RWPE2 (cell line): ENCODE measurements around the gene TMEM132E.

ENCODE experiments used
- ATAC-seq: fragments of 200-7000 bp; cut with Tn5 transposase; 3 replicates; pipeline ENCODE4 v1.9.1; 2021; ENCODE audit warnings: low read depth
- DNase-seq: peaks from one replicate; pipeline ENCODE4 v3.0.0-alpha.2; 2020; ENCODE audit warnings: low spot score
- H3K27ac ChIP-seq: fragments of 450-650 bp; 2 replicates; pipeline ENCODE4 v1.5.1; 2017; ENCODE audit warnings: mild to moderate bottlenecking; ENCODE audit not compliant: poor library complexity, severe bottlenecking
- H3K27me3 ChIP-seq: fragments of 250-450 bp; sonication (Bioruptor Pico); 2 replicates; pipeline ENCODE4 v1.5.1; 2021; ENCODE audit warnings: mild to moderate bottlenecking, moderate library complexity; ENCODE audit not compliant: insufficient read depth, poor library complexity, severe bottlenecking
- H3K36me3 ChIP-seq: fragments of 250-450 bp; sonication (Bioruptor Pico); 2 replicates; pipeline ENCODE4 v1.5.1; 2020; ENCODE audit warnings: low read depth, mild to moderate bottlenecking, moderate library complexity
- H3K4me1 ChIP-seq: fragments of 250-450 bp; sonication (Bioruptor Pico); 2 replicates; pipeline ENCODE4 v1.5.1; 2021; ENCODE audit warnings: mild to moderate bottlenecking, moderate library complexity; ENCODE audit not compliant: insufficient read depth, poor library complexity, severe bottlenecking
- H3K4me3 ChIP-seq: fragments of 250-450 bp; sonication (Bioruptor Pico); 2 replicates; pipeline ENCODE4 v1.5.1; 2021; ENCODE audit warnings: mild to moderate bottlenecking, moderate library complexity; ENCODE audit not compliant: severe bottlenecking
- H3K9me3 ChIP-seq: fragments of 250-450 bp; sonication (Bioruptor Pico); 2 replicates; pipeline ENCODE4 v1.5.1; 2021; ENCODE audit warnings: mild to moderate bottlenecking, moderate library complexity; ENCODE audit not compliant: severe bottlenecking
- CTCF ChIP-seq: fragments of 450-650 bp; IDR thresholded peaks from one replicate; pipeline ENCODE4 v1.5.1; 2017; ENCODE audit warnings: mild to moderate bottlenecking, moderate library complexity; ENCODE audit not compliant: poor library complexity, severe bottlenecking

Gene TMEM132E

DNA sequence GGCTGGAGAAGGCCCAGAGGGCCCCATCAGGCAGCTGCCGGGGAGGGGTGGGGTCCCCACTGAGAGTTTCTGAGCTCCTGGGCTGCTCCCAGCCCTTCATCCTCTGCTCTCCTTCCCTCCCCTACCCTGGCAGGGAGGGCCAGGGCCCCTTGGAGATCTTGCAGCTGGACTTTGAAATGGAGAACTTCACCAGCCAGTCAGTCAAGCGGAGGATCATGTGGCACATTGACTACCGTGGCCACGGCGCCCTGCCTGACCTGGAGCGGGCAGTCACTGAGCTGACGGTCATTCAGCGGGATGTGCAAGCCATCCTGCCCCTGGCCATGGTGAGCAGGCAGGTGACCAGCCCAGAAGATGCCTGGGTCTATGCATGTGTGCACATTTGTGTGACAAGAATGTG, 49.5 kb downstream of the TMEM132E start:
- TF ChIP-seq CTCF: no peak
- Histone ChIP-seq H3K9me3 (no peaks in the 10 kb centered on the region), H3K4me3 (no peak overlapping the region), H3K27me3 (peaks cover 45% of the 10 kb centered on the region), H3K36me3 (no peaks in the 10 kb centered on the region), H3K4me1 (no peaks in the 10 kb centered on the region), H3K27ac (no peak overlapping the region)
- ATAC-seq: no peak
- no peak for DNase-seq

DNA sequence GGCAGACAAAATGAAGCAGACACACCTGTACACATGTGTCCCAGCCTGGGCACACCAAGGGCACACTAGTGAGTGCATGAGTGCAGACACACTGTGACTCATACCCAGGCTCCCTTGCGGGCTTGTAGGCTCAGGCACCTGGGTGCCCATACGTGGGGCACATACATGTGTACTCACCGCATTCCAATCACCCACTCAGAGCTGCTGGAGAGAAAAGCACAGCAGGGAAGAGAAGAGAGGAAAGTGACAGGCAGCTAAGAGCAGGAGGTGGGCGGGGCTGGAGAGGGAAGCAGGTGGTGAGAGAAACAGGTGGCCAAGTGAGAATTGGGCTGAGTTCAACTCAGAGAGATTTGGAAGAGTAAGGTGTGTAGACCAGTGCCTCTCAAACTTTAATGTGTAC, 54.0 kb downstream of the TMEM132E start:
- DNase-seq (no peak), ATAC-seq (no peak)

GRCh38 chr17:34633760-34634159, 54.4 kb downstream of the TMEM132E start:
- no peak for DNase-seq
- Histone ChIP-seq H3K9me3 (no peaks in the 10 kb centered on the region), H3K27ac (no peak overlapping the region), H3K27me3 (peaks cover 23% of the 10 kb centered on the region), H3K4me1 (no peaks in the 10 kb centered on the region), H3K4me3 (no peak overlapping the region), H3K36me3 (no peaks in the 10 kb centered on the region)
- ATAC-seq: no peak
- no peak for TF ChIP-seq CTCF

More for the DNA sequence above, 54.0 kb downstream of the TMEM132E start:
- Histone ChIP-seq H3K27ac (no peak overlapping the region), H3K4me3 (no peak overlapping the region), H3K27me3 (peaks cover 20% of the 10 kb centered on the region), H3K36me3 (no peaks in the 10 kb centered on the region), H3K4me1 (no peaks in the 10 kb centered on the region), H3K9me3 (no peaks in the 10 kb centered on the region)
- TF ChIP-seq CTCF: no peak

GRCh38 chr17:34634551-34635160, 55.3 kb downstream of the TMEM132E start:
- H3K27ac ChIP-seq: no peak overlapping the region
- no peak for DNase-seq
- H3K27me3 ChIP-seq: peaks cover 32% of the 10 kb centered on the region
- TF ChIP-seq CTCF: no peak
- H3K9me3 ChIP-seq: no peaks in the 10 kb centered on the region
- no peaks in the 10 kb centered on the region for H3K4me1 ChIP-seq
- no peak overlapping the region for H3K4me3 ChIP-seq
- no peaks in the 10 kb centered on the region for H3K36me3 ChIP-seq
- ATAC-seq: no peak

- H3K27ac ChIP-seq: no peak overlapping the region
- H3K4me3 ChIP-seq: no peak overlapping the region
- H3K27me3 ChIP-seq: peaks cover 32% of the 10 kb centered on the region
- DNase-seq: no peak
- no peak for TF ChIP-seq CTCF
- ATAC-seq: no peak
- no peaks in the 10 kb centered on the region for H3K36me3 ChIP-seq
- H3K9me3 ChIP-seq: no peaks in the 10 kb centered on the region
- no peaks in the 10 kb centered on the region for H3K4me1 ChIP-seq
Observed at GRCh38 chr17:34635876-34636275, 56.5 kb downstream of the TMEM132E start.
